NT2/D1 (cell line): ENCODE results near the gene FASTK.
"Not testable (repeated sequence)": the region's sequence is repeated elsewhere in the genome, so short reads cannot be mapped to it uniquely, and the experiment has no call there.

Experiments
- DNase-seq: peaks from one replicate; pipeline ENCODE4 v3.0.0-alpha.2; 2011; ENCODE audit warnings: low read depth, low spot score
- H3K27me3 ChIP-seq: 2 replicates; pipeline ENCODE4 v1.6.0; 2011; ENCODE audit warnings: mild to moderate bottlenecking; ENCODE audit not compliant: insufficient read length, insufficient read depth
- H3K36me3 ChIP-seq: 2 replicates; pipeline ENCODE4 v1.6.1; 2011; ENCODE audit warnings: mild to moderate bottlenecking, low read length, mixed read lengths; ENCODE audit not compliant: insufficient read depth, insufficient read length
- H3K4me1 ChIP-seq: 2 replicates; pipeline ENCODE4 v1.5.1; 2011; ENCODE audit not compliant: insufficient read depth, insufficient read length
- H3K4me3 ChIP-seq: 2 replicates; pipeline ENCODE4 v1.5.1; 2011; ENCODE audit warnings: low read depth; ENCODE audit not compliant: insufficient read length
- H3K9ac ChIP-seq: 2 replicates; pipeline ENCODE4 v1.6.0; 2011; ENCODE audit warnings: low read depth; ENCODE audit not compliant: insufficient read length
- H3K9me3 ChIP-seq: 2 replicates; pipeline ENCODE4 v1.5.1; 2011; ENCODE audit warnings: mild to moderate bottlenecking, low read length; ENCODE audit not compliant: insufficient read depth
- SUZ12 ChIP-seq: IDR thresholded peaks from 2 replicates; pipeline ENCODE4 v1.6.1; 2011; ENCODE audit not compliant: insufficient read length, insufficient read depth; ENCODE audit errors: extremely low read depth
- YY1 ChIP-seq: IDR thresholded peaks from 2 replicates; pipeline ENCODE4 v1.6.1; 2011; ENCODE audit not compliant: insufficient read length, insufficient read depth
- ZNF274 ChIP-seq: IDR thresholded peaks from 2 replicates; pipeline ENCODE4 v1.6.1; 2011; ENCODE audit warnings: mild to moderate bottlenecking, low read depth, low read length

FASTK gene

DNA sequence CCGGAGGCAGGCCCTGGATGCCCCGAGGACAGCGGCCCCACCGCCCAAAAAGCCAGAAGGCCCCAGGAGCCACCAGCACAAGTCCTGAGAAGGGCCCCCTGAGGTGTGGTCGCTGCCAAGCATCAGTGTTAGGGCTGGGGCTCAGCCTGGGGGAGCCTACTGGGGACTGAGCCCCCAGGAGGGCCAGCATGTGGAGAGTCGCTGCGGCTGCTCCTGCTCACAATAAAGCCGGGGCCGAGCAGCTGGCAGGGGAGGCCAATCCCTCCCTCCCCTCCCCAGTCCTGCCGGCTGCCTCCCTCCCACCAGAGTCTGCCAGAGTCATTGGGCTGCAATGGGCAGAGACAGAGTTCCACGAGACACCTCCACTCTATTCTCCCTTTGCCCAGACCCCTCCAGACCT is 35.3 kb downstream of the FASTK start:
- H3K36me3 ChIP-seq = peaks cover 43% of the 10 kb centered on the region
- no peaks in the 10 kb centered on the region for H3K9me3 ChIP-seq
- H3K4me1 ChIP-seq = peaks cover under 1% of the 10 kb centered on the region
- H3K4me3 ChIP-seq = no peak overlapping the region
- TF ChIP-seq YY1 (no peak), SUZ12 (no peak), ZNF274 (no peak)
- no peak overlapping the region for H3K9ac ChIP-seq
- no peak for DNase-seq
- peaks cover 9% of the 10 kb centered on the region for H3K27me3 ChIP-seq

DNA sequence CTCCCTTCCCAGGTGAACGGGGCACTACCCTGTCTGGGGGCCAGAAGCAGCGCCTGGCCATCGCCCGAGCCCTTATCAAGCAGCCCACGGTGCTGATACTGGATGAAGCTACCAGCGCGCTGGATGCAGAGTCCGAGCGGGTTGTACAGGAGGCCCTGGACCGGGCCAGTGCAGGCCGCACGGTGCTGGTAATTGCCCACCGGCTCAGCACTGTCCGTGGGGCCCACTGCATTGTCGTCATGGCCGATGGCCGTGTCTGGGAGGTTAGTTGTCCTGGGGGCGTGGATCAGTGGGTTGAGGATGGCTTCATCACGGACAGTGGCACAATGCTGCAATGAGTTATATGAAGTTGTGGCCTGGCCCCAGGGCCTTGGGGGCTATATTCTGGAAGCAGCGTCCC is 36.6 kb downstream of the FASTK start:
- no peak overlapping the region for H3K4me3 ChIP-seq
- TF ChIP-seq YY1 (no peak), ZNF274 (no peak), SUZ12 (no peak)
- peaks cover 43% of the 10 kb centered on the region for H3K36me3 ChIP-seq
- H3K4me1 ChIP-seq = peaks cover 5% of the 10 kb centered on the region
- DNase-seq = no peak
- H3K9ac ChIP-seq = no peak overlapping the region
- no peaks in the 10 kb centered on the region for H3K9me3 ChIP-seq
- no peaks in the 10 kb centered on the region for H3K27me3 ChIP-seq

DNA sequence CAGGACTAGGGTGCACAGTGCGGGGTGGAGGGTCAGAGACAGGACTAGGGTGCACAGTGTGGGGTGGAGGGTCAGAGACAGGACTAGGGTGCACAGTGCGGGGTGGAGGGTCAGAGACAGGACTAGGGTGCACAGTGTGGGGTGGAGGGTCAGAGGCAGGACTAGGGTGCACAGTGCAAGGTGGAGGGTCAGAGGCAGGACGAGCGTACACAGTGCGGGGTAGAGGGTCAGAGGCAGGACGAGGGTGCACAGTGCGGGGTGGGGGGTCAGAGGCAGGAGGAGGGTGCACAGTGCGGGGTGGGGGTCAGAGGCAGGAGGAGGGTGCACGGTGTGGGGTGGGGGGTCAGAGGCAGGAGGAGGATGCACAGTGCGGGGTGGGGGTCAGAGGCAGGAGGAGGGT is 37.2 kb downstream of the FASTK start:
- H3K27me3 ChIP-seq, H3K4me1 ChIP-seq: not testable (repeated sequence)

DNA sequence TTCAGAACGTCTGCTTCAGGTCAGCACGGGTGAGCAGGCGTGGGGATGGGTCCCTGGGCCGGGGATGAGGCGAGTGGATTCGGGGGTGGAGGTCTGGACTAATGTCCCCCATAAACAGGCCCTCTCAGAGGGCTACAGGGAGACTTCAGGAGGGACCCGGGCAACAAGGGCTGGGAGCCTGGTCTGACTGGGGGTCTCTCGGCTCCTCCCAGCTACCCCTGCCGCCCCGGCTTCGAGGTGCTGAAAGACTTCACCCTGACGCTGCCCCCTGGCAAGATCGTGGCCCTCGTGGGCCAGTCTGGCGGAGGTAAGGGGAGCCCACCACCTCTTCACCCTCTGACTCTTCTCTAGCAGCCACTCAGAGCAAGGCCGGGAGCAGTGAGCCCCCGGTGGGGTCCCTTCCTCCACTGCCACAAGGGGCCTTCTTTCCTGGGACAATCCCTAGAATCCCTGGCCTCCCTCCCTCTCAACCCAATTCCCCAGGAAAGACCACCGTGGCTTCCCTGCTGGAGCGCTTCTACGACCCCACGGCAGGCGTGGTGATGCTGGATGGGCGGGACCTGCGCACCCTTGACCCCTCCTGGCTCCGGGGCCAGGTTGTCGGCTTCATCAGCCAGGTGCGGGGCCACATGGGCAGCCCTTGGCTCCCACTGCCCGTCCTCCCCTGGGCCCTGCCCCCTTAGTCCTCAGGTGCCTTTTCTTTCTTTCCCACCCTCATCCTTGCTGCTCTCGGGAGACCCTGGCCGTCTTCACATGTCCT is 39.8 kb downstream of the FASTK start:
- Histone ChIP-seq H3K27me3 (no peaks in the 10 kb centered on the region), H3K9ac (no peak overlapping the region), H3K36me3 (peaks cover 47% of the 10 kb centered on the region), H3K4me1 (peaks cover 11% of the 10 kb centered on the region), H3K9me3 (no peaks in the 10 kb centered on the region), H3K4me3 (no peak overlapping the region)
- no peak for DNase-seq
- TF ChIP-seq YY1 = no peak
- no peak for TF ChIP-seq ZNF274

More for the DNA sequence above, 37.2 kb downstream of the FASTK start:
- not testable (repeated sequence) for H3K9ac ChIP-seq, DNase-seq, H3K9me3 ChIP-seq, H3K4me3 ChIP-seq
- peaks cover 43% of the 10 kb centered on the region for H3K36me3 ChIP-seq

DNA sequence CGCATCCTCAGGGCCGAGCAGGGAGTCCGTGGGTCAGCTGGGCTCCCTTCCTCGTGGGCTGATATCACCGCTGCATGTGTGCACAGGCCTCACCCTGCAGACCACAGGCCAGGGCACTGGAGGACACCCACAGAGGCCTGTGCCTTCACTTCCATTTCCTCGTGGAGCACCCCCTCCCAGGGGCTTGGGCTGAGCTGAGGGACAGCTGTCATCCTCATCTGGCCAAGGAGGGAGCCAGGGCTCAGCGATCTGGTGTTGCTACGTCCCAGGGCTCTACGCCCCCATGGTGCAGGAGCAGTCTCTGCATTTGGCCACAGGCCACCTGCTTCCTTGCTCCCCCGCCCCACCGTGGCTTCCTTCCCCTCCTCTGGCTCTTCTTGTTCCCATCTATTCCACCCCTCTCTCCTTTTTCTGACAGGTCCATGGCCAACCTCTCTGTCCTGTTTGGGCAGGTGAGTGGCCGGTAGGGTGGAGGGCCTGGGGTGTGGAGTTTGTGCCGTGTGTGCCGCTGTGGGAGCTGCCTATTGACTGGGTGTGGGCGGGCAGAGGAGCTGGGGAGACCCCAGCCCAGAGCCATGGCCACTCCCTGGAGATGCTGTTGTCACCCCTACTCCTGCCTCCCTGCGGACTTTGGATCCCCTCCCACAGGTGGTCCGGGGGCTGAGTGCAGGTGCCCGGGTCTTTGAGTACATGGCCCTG is 40.6 kb downstream of the FASTK start:
- Histone ChIP-seq H3K36me3 (peaks cover 50% of the 10 kb centered on the region), H3K9ac (no peak overlapping the region)

DNA sequence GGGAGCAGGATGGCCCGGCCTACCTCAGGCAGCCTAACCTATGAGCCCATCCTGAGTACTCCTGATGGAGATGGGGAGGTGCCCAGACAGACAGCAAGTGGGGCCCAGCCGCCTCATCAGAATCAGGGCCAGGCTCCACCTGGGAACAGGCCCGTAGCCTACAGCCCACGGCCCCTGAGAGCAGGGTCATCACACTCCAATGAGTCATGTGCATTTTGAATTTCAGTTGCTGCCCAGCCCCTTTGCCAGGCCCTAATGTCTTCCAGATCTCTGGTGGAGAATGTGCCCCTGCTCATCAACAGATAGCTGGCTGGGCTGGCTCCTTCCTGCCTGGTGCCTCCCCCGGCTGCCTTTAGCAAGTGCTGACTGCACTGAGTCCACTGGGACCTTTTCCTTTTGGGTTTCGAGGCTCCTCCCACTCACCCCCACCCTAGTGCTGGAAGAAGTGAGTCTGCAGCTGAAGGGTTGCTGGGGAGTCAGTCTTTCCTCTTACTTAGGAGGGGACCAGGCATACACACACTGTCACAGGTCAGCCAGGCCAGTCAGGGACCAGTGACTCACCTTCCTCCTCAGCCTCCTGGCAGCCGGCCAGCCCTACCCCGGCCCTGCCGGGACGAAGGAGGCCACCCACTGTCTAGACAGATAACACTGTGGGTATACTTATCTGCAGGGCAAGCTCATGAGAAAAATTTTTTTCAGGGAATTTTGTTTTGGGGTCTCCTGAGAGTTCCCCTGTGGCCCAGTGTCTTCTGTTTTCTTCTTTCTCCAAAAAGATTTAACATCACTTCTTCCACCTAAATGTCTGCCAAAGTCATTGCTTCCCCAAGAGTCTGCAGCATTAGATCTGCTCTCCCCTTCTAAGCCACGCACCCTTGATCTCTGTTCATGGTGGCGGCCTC is 41.4 kb downstream of the FASTK start:
- H3K36me3 ChIP-seq = peaks cover 53% of the 10 kb centered on the region
- peak overlapping the region; percentile 61 for H3K9ac ChIP-seq
- DNase-seq = no peak

More for the DNA sequence above, 40.6 kb downstream of the FASTK start:
- no peak overlapping the region for H3K4me3 ChIP-seq
- DNase-seq = no peak
- no peaks in the 10 kb centered on the region for H3K9me3 ChIP-seq
- H3K27me3 ChIP-seq = no peaks in the 10 kb centered on the region
- no peak for TF ChIP-seq SUZ12
- TF ChIP-seq ZNF274 = no peak
- TF ChIP-seq YY1 = no peak
- H3K4me1 ChIP-seq = peaks cover 11% of the 10 kb centered on the region

DNA sequence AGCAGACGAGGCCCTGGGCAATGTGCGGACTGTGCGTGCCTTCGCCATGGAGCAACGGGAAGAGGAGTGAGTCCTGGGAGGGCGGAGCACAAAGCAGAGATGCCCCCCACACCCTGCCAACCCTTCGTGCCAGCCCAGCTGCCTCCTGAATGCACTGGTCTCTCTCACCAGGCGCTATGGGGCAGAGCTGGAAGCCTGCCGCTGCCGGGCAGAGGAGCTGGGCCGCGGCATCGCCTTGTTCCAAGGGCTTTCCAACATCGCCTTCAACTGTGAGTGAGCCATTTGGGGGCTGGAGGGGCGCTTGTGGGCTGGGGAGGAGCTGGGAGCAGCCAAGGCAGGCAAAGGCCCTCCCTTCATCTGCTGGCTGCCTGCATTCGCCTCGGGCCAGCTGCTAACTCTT is 44.7 kb downstream of the FASTK start:
- no peak overlapping the region for H3K4me3 ChIP-seq
- no peak overlapping the region for H3K9ac ChIP-seq
- no peaks in the 10 kb centered on the region for H3K9me3 ChIP-seq
- peaks cover 57% of the 10 kb centered on the region for H3K36me3 ChIP-seq
- H3K4me1 ChIP-seq = peaks cover 11% of the 10 kb centered on the region
- TF ChIP-seq SUZ12 (no peak), ZNF274 (no peak), YY1 (no peak)
- no peak for DNase-seq
- no peaks in the 10 kb centered on the region for H3K27me3 ChIP-seq

More for the DNA sequence above, 41.4 kb downstream of the FASTK start:
- H3K9me3 ChIP-seq = no peaks in the 10 kb centered on the region
- H3K4me1 ChIP-seq = peaks cover 11% of the 10 kb centered on the region
- TF ChIP-seq YY1 (no peak), ZNF274 (no peak), SUZ12 (no peak)
- H3K4me3 ChIP-seq = no peak overlapping the region
- H3K27me3 ChIP-seq = no peaks in the 10 kb centered on the region
